Common myeloid progenitor, CD34-positive (primary cell): ENCODE results near the gene KIRREL3.
A peak's percentile ranks its signal among the peaks of the same experiment; 100 is the strongest.

Experiments used
- CTCF ChIA-PET: fragments of 350-600 bp; sonication (Branson Sonifier 250); formaldehyde crosslinking; loops from one replicate; lab custom pipeline; 2021; ENCODE audit warnings: antibody characterized with exemption; lab: Charles Lee
- POLR2A ChIA-PET: fragments of 350-600 bp; sonication (Branson Sonifier 250); formaldehyde crosslinking; loops from one replicate; lab custom pipeline; 2021; ENCODE audit warnings: antibody characterized with exemption; lab: Charles Lee
- DNase-seq, 3 donors: peaks; one replicate each; pipeline versions ENCODE4 v3.0.0 to v3.0.0-alpha.2; 2013
- H3K27ac ChIP-seq, 2 experiments: 1 replicate in 1 of 2; 2 replicates in 1 of 2; pipeline ENCODE4 v1.7.0; 2013; ENCODE audit warnings: inconsistent platforms in 2 of 2, low read length in 2 of 2, mild to moderate bottlenecking in 2 of 2, low read depth in 1 of 2, moderate library complexity in 1 of 2; ENCODE audit not compliant: severe bottlenecking in 2 of 2, insufficient read depth in 1 of 2, poor library complexity in 1 of 2
- H3K27me3 ChIP-seq, 5 experiments: replicated peaks in 2 of 5; 1 replicate in 3 of 5; 2 replicates in 2 of 5; pipeline versions ENCODE4 v1.6.1 to v1.7.0; 2013; ENCODE audit warnings: low read length in 4 of 5, mild to moderate bottlenecking in 2 of 5, moderate library complexity in 2 of 5, inconsistent platforms in 1 of 5; ENCODE audit not compliant: insufficient read depth in 5 of 5, control insufficient read depth in 4 of 5
- H3K36me3 ChIP-seq, 4 experiments: 1 replicate in 2 of 4; 2 replicates in 2 of 4; pipeline versions ENCODE4 v1.6.1 to v1.7.0; 2013; ENCODE audit warnings: low read length in 3 of 4, control low read depth in 1 of 4, mild to moderate bottlenecking in 1 of 4; ENCODE audit not compliant: control insufficient read depth in 4 of 4, insufficient read depth in 4 of 4
- H3K4me1 ChIP-seq, 4 experiments: 1 replicate in 3 of 4; 2 replicates in 1 of 4; pipeline versions ENCODE4 v1.6.1 to v1.7.1; 2013; ENCODE audit warnings: low read length in 3 of 4, mild to moderate bottlenecking in 3 of 4, control low read depth in 1 of 4, inconsistent platforms in 1 of 4, moderate library complexity in 1 of 4; ENCODE audit not compliant: control insufficient read depth in 4 of 4, insufficient read depth in 4 of 4; ENCODE audit errors: control extremely low read depth in 1 of 4
- H3K4me3 ChIP-seq, 7 experiments: 1 replicate in 4 of 7; 2 replicates in 3 of 7; pipeline versions ENCODE4 v1.5.1 to v1.7.0; 2013; ENCODE audit warnings: mild to moderate bottlenecking in 7 of 7, low read length in 6 of 7, moderate library complexity in 6 of 7, inconsistent platforms in 2 of 7, low read depth in 2 of 7, control low read depth in 1 of 7; ENCODE audit not compliant: insufficient read depth in 4 of 7, control insufficient read depth in 1 of 7; ENCODE audit errors: extremely low read depth in 1 of 7
- H3K9me3 ChIP-seq, 5 experiments: 1 replicate in 4 of 5; 2 replicates in 1 of 5; pipeline versions ENCODE4 v1.6.1 to v1.7.1; 2013; ENCODE audit warnings: low read length in 4 of 5, mild to moderate bottlenecking in 2 of 5, inconsistent platforms in 1 of 5, low read depth in 1 of 5, moderate library complexity in 1 of 5; ENCODE audit not compliant: control insufficient read depth in 4 of 5, insufficient read depth in 2 of 5; ENCODE audit errors: control extremely low read depth in 1 of 5
- WGBS: methylation state at CpG from one replicate; pipeline ENCODE4 v1.1.5; 2013; ENCODE audit not compliant: insufficient coverage; 5-methylcytosine and 5-hydroxymethylcytosine counted together

Gene KIRREL3

DNA sequence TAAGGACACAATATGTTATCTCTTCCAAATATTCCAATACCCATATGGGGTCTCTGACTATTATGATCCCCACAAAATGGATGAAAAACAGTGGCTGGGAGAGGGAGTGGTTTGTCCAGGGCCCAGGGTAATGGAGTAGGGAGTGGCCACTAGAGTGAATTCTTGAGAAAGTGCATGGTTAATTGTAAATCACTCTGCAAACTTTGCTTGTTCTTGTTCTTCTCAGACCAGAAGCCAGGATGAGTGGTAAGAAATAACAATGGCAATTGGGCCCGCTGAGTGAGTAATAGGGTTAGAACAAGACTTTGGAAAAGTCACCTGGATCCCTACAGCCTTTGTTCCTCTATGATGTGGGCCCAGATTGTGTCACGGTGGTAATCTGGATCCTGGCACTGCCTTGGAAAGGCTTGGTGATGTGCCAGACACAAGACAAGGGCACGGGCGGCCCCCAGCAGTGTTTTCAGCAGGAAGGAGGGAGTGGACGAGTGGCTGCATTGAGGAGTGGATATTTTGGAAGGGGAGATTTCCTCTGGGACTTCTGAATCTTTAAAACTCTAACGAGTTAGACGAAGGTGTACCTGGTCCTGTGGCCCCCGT, 18.2 kb upstream of the KIRREL3 start:
- POLR2A ChIA-PET = no interaction called here
- Histone ChIP-seq H3K27ac (no peak overlapping the region), H3K9me3 (no peaks in the 10 kb centered on the region), H3K4me1 (no peaks in the 10 kb centered on the region), H3K27me3 (peaks cover 0 to 16% (median 8%) of the 10 kb centered on the region in 5 experiments), H3K4me3 (no peak overlapping the region), H3K36me3 (no peaks in the 10 kb centered on the region)
- CTCF ChIA-PET = no interaction called here
- 97% methylated on average over 8 of the region's 8 CpGs for WGBS
- no peak for DNase-seq

DNA sequence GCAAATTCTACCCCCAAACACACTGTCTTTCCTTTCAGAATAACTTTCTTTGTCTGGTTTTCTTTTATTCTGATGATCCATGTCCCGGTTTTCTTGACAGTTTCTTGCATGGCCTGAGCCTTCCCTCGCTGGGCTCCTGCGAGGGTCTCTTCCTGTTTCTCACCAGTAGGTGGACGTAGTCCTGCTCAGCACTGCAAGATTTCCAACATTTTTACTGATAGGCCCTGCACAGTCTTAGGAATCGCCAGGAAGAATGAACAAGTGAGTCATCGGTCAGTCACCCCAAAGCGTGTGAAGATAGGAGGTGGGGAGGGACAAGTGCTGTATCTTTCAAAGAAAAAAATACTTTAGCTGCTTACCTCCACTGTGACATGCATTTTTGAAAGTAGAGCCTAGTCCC, 16.9 kb upstream of the KIRREL3 start:
- Histone ChIP-seq H3K4me1 (no peaks in the 10 kb centered on the region), H3K27ac (no peak overlapping the region), H3K36me3 (no peaks in the 10 kb centered on the region), H3K9me3 (no peaks in the 10 kb centered on the region), H3K4me3 (no peak overlapping the region), H3K27me3 (peaks cover 0 to 23% (median 8%) of the 10 kb centered on the region in 5 experiments)
- 62% methylated on average over 7 of the region's 7 CpGs for WGBS
- POLR2A ChIA-PET = no interaction called here
- no peak for DNase-seq
- CTCF ChIA-PET = no interaction called here

DNA sequence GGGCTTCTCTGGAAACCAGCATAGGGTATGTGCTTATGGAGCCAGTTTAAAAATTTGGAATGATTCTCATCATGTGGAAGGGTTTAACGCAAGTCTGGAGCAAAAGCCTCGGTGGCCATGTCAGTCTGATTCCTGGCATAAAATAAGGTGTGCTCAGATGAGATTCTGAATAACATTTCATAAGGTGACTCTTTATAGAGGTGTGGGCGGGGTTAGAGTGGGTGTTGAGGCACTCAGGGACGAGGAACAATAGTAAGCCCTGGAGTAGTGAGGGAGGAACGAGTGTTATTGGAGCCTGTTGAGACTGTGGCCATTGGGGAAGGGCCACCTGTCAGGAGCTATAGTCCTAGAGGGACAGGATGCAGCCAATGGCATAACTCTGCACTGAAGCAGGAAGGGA, 13.0 kb upstream of the KIRREL3 start:
- Histone ChIP-seq H3K36me3 (no peaks in the 10 kb centered on the region), H3K4me1 (no peaks in the 10 kb centered on the region), H3K4me3 (no peak overlapping the region), H3K27me3 (peaks cover 2 to 35% (median 4%) of the 10 kb centered on the region in 5 experiments), H3K9me3 (no peaks in the 10 kb centered on the region), H3K27ac (no peak overlapping the region)
- DNase-seq = no peak
- 90% methylated on average over 3 of the region's 5 CpGs for WGBS
- POLR2A ChIA-PET = no interaction called here
- CTCF ChIA-PET = no interaction called here

DNA sequence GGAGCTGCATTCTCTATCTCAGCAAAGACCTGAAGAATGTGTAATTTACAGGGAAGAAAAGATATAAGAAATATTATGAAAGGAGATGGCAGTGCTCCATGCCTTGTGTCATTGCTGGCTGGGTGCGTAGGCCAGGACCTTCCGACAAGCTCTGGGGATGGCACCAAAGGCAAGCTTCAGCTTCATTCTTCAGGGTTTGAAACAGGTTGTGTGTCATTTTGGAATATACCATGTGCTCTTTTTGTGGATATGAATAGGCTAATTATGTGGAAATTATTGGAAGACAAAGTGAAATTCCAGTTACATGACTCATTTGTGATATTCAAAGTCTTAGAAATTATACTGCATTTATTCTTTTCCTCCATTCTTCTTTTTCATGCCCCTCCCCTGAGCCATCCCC, 5.7 kb upstream of the KIRREL3 start:
- H3K27me3 ChIP-seq = peaks cover 19 to 80% (median 31%) of the 10 kb centered on the region in 5 experiments
- no peak for DNase-seq
- no peaks in the 10 kb centered on the region for H3K9me3 ChIP-seq
- WGBS = 100% methylated on average over 2 of the region's 2 CpGs
- no peak overlapping the region for H3K27ac ChIP-seq
- POLR2A ChIA-PET = no interaction called here
- H3K4me1 ChIP-seq = peaks cover 0 to 8% (median 4%) of the 10 kb centered on the region in 4 experiments
- CTCF ChIA-PET = no interaction called here
- no peak overlapping the region for H3K4me3 ChIP-seq
- H3K36me3 ChIP-seq = no peaks in the 10 kb centered on the region

DNA sequence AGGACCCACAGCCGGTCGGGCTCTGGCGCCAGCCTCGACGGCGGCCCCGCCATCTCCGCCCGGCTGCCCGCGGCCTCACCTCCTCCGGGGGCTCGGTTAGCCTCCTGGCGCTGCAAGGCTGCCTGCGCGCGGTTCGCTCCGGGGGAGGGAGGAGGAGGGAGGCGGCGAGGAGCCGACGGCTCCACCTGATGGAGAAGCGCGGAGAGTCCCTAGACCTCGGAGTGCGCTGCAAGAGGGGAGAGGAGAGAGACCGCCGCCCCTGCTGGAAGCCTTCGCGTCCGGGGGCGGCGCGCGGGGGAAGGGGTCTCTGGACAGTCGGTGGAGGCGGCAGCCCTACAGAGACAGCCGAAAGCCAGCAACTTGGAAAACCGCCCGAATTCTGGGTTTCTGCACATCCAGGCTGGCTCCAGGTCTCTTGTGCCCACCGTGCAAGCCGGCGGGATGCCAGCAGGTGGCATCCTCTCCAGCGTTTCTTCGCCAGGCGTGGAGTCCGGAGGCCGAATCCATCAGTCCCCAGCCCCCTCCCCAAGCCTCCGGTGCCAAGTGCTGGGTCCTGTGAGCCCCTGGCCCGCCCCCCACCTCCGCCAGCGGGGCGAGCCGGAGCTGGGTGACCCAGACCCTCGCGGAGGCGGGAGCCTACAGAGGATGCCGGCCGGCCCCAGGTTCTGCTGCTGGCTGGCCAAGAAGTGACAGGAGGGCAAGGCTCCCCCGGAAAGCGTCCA, 2.9 kb upstream of the KIRREL3 start:
- ChIA-PET CTCF (interaction anchor here (0.9 to 1.4 kb wide), 5 partner anchors 9 to 562 kb away, joined by 3 to 5 read pairs (median 3); no protein-coding TSS in a partner anchor), POLR2A (no interaction called here)
- WGBS = 2% methylated on average over 45 of the region's 62 CpGs
- H3K4me3 ChIP-seq = peak overlapping the region in 3 of 7 experiments; percentile 34 to 48 (median 41)
- peaks cover 35 to 94% (median 47%) of the 10 kb centered on the region in 5 experiments for H3K27me3 ChIP-seq
- H3K4me1 ChIP-seq = peaks cover 0 to 20% (median 10%) of the 10 kb centered on the region in 4 experiments
- H3K36me3 ChIP-seq = no peaks in the 10 kb centered on the region
- no peaks in the 10 kb centered on the region for H3K9me3 ChIP-seq
- peak; percentile 42 to 65 (median 63) for DNase-seq
- H3K27ac ChIP-seq = no peak overlapping the region

DNA sequence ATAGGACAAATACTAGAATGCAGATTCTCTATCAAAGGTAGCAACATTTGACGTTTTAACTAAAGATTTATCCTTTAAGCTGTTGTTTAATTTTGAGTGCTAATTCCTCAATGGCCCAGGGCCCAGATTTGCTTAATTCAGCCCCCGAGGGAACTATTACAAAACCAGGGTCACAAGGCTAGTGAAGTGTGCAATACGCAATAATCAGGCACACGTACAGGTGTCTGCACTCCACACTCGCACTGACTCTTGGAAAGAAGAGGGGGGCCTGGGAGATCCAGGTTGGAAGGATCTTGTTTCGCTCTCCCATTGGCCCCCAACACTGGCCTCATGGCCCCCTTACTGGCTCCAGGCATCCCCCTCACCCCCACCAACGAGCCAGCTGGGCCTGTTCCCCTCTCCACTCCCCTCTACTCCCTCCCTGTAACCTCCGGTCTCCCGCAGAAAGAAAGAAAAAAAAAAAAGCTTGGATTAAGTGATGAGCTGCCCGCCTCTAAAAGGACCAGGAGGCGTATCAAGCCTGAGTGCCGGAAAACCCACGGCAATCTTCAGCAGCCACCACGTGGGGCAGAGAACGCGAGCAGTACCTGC, 2.2 kb upstream of the KIRREL3 start:
- WGBS = 17% methylated on average over 10 of the region's 16 CpGs
- ChIA-PET POLR2A (no interaction called here), CTCF (interaction anchor here (0.9 to 1.4 kb wide), 4 partner anchors 9 to 34 kb away, joined by 3 to 5 read pairs (median 3); no protein-coding TSS in a partner anchor)
- no peaks in the 10 kb centered on the region for H3K36me3 ChIP-seq
- H3K4me1 ChIP-seq = peaks cover 0 to 20% (median 10%) of the 10 kb centered on the region in 4 experiments
- H3K27ac ChIP-seq = no peak overlapping the region
- DNase-seq = no peak
- H3K9me3 ChIP-seq = no peaks in the 10 kb centered on the region
- peak overlapping the region in 3 of 7 experiments; percentile 34 to 48 (median 41) for H3K4me3 ChIP-seq
- peaks cover 32 to 96% (median 50%) of the 10 kb centered on the region in 5 experiments for H3K27me3 ChIP-seq
